Measurements from ENCODE around the gene CUL3.

Gene CUL3

GRCh38 chr2:224466304-224466895, 118.8 kb downstream of the CUL3 start:
- peak in 1 of 2 experiments; percentile 52 for DNase-seq

DNA sequence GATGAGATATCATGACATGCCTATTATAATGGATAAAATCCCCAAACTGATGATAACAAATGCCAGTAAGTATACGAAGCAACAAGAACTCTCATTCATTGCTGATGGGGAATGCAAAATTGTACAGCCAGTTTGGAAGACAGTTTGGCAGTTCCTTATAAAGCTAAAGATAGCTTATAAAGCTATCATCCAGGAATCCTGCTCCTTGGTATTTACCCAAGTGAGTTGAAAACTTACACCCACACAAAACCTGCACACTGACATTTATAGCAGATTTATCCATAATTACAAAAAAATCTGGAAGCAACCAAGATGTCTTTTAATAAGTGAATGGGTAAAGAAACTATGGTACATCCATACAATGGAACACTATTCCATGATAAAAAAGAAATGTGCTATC, 123.8 kb downstream of the CUL3 start:
- DNase-seq: no peak

- no peak for DNase-seq
These were observed 127.6 kb downstream of the CUL3 start for GRCh38 chr2:224457408-224458096.

DNA sequence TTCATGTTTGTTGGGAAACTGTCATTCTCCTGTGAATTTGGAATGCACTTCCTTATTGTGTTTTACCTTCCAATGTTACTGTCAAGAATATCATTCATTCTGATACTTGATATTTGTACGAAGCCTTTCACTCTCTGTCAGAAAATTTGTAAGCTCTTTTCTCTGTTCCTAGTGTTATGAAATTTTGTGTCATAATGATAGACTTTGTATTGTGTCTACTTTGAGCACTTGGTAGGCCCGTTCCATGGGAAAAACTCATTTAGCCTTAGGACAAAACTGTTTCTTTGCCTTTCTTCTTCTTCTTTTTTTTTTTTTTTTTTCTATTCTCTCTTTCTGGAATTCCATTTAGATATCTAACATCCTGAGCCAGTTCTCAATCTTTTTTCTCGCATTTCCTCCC, 131.3 kb downstream of the CUL3 start:
- no peak for DNase-seq

DNA sequence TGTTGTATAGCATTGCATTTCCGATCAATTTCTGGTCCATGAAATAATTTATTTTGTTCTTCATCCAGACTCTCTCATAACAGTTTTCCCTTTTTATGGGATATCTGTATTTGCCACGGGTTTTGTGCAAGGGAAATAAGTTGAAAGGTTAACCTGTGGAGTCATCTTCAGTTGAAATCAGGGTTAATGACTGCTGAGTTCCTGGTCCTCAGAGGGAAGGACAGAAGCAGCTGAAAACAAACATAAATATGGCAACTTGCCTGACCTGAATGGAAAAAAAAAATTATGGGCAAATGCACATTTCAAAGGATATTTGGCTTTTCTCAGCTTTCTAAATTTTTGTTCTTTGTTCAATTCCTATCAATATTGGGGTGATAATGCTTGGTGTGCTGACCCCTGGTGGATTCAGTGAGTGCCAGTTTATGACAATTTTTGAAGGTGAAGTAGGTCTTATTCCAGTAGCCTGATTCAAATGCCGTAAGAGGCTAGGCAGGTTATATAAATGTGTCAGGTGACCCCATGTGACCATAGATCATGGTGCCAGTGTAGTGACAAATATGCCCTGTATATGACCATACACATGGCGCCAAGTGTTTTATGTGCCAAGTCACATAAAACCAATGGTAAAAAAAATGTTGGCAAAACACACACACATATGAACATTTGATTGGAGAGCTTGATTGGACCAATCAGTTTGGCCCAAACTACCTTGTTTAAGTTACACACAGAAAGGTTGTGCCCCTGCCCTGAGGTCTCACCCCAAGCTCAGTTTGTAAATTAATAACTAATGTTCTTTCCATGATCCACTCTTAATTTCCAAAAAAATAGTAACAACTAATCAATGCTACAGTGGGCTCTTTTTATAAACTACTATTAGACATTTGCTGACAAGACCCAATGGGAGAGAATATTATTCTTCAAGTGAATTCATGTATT, 135.7 kb downstream of the CUL3 start:
- DNase-seq: peak in 1 of 2 experiments; percentile 17

DNA sequence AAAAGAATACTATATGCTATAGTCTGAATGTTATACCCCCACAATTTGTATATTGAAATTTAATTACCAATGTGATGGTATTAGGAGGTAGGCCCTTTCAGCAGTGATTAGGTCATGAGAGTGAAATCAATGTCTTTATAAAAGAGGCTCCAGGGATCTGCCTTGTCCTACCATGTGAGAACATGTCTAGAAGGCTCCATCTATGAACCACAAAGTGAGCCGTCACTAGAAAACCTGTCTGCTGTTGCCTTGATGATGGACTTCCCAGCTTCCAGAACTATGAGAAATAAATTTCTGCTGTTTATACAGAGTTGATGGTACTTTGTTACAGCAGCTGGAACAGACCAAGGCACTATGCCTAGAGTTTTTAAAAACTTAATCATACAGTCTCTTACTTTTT, 136.9 kb downstream of the CUL3 start:
- DNase-seq: no peak

GRCh38 chr2:224444783-224445182, 140.4 kb downstream of the CUL3 start:
- no peak for DNase-seq

DNA sequence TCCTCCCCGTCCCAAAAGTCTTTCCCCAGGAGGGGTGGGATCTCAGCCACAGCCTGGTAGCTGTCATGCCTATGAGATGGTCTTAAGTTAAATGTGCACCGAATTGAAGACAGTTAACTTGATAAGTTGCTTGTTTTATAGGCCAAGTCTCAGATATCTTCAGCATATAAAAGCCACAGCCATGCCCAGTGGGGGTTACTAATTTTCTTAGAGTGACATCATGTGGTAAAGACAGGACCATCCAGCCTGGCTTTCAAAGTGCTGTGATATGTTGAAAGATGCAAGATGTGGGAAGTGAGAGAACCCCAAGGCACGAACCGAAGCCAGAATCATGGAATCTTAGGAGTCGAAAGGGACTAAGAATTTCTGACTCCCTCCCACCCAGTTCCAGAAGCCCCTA, 141.1 kb downstream of the CUL3 start:
- DNase-seq: no peak

DNA sequence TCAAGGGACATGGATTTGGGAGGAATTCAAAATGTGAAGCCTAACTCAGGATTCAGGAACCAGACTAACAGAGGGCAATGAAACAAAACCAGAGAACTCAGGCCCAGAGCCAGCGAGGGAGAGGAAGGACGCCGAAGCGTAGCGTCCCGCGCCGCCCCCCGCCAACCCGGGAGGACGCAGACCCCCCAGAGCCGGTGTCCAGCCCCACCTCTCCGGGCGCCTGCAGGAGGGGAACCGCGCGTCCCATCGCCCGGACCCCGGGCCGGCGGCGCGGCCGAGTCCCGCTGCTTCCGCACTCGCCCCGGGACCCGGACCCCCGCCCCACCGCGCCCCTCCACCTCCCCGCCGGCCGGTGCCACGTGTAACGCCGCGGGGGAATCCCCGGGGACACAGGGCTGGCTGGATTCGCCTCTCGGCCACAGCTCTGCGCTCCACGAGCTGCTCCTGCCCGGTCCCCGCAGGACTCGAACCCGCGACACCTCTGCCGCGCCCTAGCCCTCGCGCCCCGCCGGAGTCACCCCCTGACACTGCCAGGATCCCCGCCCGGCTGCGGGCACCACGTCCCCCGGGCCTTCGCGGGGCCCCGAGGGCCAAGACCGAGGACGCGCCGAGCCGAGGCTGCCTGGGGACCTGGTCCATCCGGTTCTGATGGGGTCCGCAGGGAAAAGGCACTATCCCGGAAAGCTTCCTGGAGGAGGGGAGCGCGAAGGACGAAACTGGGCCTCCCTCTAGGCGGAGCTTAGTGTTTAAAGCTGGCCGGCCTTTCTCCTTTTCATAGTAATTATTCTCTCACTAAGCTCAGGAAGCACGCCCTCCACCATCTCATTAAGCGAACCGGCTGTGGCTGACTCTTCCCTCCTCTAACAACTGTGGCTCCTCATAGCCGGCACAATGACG, 142.8 kb downstream of the CUL3 start:
- peak; percentile 8 to 45 for DNase-seq

- no peak for DNase-seq
These were observed 144.2 kb downstream of the CUL3 start for GRCh38 chr2:224440988-224441387.

- no peak for DNase-seq
These were observed 146.4 kb downstream of the CUL3 start for GRCh38 chr2:224438726-224439125.

- DNase-seq: no peak
These were observed 148.5 kb downstream of the CUL3 start for GRCh38 chr2:224436634-224437033.

GRCh38 chr2:224434618-224435017, 150.5 kb downstream of the CUL3 start:
- DNase-seq: no peak

DNA sequence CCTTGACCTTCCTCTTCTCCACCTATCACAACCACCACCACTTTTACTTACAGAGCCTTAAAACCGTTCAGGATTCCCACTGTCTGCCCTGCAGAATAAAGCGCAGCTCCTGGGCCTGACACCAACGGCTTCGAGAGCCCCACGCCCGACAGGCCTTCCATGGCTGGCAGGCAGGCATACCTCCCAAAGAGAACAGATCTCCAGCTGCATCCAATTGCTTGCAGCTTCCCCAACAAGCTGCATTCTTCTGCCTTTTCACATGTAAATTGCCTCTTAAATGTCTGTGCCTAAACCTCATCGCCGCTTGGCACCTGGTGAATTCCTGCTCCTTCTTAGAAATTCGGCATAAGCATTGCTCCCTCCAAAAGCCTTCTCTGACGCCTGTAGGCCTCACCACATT, 151.7 kb downstream of the CUL3 start:
- DNase-seq: no peak

GRCh38 chr2:224432003-224432579, 153.1 kb downstream of the CUL3 start:
- DNase-seq: no peak

DNA sequence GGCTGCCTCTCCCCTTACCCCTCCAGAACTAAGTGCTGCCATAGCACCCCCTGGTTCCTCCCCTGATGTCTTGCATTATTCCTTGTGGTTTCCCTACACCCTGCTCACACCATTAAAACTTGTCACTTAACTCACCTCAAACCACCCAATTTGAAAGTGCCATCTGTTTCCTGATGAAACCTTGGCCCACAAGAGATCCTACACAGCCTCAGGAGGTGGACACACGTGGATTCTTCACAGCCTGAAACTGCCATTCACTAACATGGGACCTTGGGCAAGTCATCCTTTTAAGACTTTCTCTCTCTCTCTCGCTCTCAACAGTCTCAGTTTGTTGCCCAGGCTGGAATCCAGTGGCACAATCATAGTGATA, 155.7 kb downstream of the CUL3 start:
- no peak for DNase-seq

- DNase-seq: no peak
These were observed 156.2 kb downstream of the CUL3 start for GRCh38 chr2:224428787-224429440.

DNA sequence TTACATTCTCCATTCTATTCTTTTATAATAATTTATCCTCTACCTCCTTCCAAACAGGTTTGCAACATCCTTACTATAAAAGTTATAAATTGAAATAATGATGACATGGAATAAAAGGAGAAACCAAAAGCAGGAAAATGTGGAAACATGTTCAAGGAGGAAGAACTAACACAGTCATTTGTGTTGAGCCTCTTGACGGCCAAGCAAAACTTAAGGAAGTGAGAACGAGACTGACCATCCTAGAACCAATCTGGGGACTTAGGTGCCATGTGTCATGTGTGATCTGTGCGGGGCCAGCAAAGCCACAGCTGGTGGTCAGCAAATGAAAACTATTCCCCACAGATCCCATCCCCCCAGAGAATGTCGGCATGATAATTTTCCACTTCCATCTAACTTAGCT, 157.7 kb downstream of the CUL3 start:
- no peak for DNase-seq

- DNase-seq: no peak
These were observed 158.5 kb downstream of the CUL3 start for GRCh38 chr2:224426656-224427055.

GRCh38 chr2:224421065-224421464, 164.1 kb downstream of the CUL3 start:
- DNase-seq: no peak

Data from NCI-H524 (cell line).